M059J (cell line): ENCODE data around the gene WDR18. TPM values are rescaled to one million over a fixed set of nuclear protein-coding genes. Genes with fewer than 3 reads are reported as not detected.
"Not testable (repeated sequence)": the region's sequence is repeated elsewhere in the genome, so short reads cannot be mapped to it uniquely, and the experiment has no call there.

Experiments
- DNase-seq: peaks from one replicate; pipeline ENCODE4 v3.0.0-alpha.2; 2012; ENCODE audit warnings: low read depth
- total RNA-seq: library from RNA; depleted of rRNA; stranded (reverse); fragments of >200 nt; shearing (Covaris generic); gene quantifications from 2 replicates; pipeline ENCODE4 v1.2.3, GENCODE V29; 2014

The WDR18 gene
- total RNA-seq, 1 experiment from 2014 or later, result 70.4 TPM

- DNase-seq, result no peak
These were observed 35.2 kb upstream of the WDR18 start for GRCh38 chr19:948842-949496.

- no peak for DNase-seq
These were observed 33.6 kb upstream of the WDR18 start for GRCh38 chr19:950352-951066.

GRCh38 chr19:952049-952679 lies 32.0 kb upstream of the WDR18 start:
- no peak for DNase-seq

GRCh38 chr19:952680-953444 lies 31.3 kb upstream of the WDR18 start:
- no peak for DNase-seq

GRCh38 chr19:953445-954271 lies 30.5 kb upstream of the WDR18 start:
- no peak for DNase-seq

GRCh38 chr19:954272-954671 lies 29.9 kb upstream of the WDR18 start:
- DNase-seq, result no peak

- DNase-seq, result no peak
These were observed 29.3 kb upstream of the WDR18 start for GRCh38 chr19:954672-955494.

- no peak for DNase-seq
These were observed 28.1 kb upstream of the WDR18 start for GRCh38 chr19:955803-956765.

GRCh38 chr19:956766-957440 lies 27.2 kb upstream of the WDR18 start:
- no peak for DNase-seq

- DNase-seq, result not testable (repeated sequence)
These were observed 26.6 kb upstream of the WDR18 start for GRCh38 chr19:957578-957977.

GRCh38 chr19:958967-959855 lies 24.9 kb upstream of the WDR18 start:
- DNase-seq, result peak; percentile 40

GRCh38 chr19:960020-960419 lies 24.1 kb upstream of the WDR18 start:
- no peak for DNase-seq

- no peak for DNase-seq
These were observed 23.6 kb upstream of the WDR18 start for GRCh38 chr19:960601-960938.

GRCh38 chr19:961866-962620 lies 22.1 kb upstream of the WDR18 start:
- DNase-seq, result no peak

GRCh38 chr19:962683-963400 lies 21.3 kb upstream of the WDR18 start:
- no peak for DNase-seq

GRCh38 chr19:963486-963951 lies 20.6 kb upstream of the WDR18 start:
- no peak for DNase-seq
